ENCODE results near the gene PTK6.

Gene PTK6

GRCh38 chr20:63525971-63526370 lies 11.2 kb downstream of the PTK6 start:
- Histone ChIP-seq H3K36me3 (ENCODE audit: insufficient read depth, low read length) (peaks cover 27% of the 10 kb centered on the region), H3K27ac (ENCODE audit: low read depth, low read length, poor library complexity, severe bottlenecking) (no peak overlapping the region), H3K4me1 (ENCODE audit: insufficient read depth, low read length, severe bottlenecking) (peaks cover 5% of the 10 kb centered on the region), H3K9me3 (ENCODE audit: low read length) (0 out of 2 replicates have a peak, but pooled peaks cover 6% of the 10 kb centered on the region), H3K9me2 (ENCODE audit: low read depth, low read length) (no peaks in the 10 kb centered on the region), H4K20me1 (ENCODE audit: insufficient read depth, low read length) (no peaks in the 10 kb centered on the region), H3K9ac (ENCODE audit: low read length) (no peak overlapping the region), H3F3A (ENCODE audit: insufficient read depth, low read length) (no peaks in the 10 kb centered on the region), H3K79me2 (ENCODE audit: insufficient read depth, low read length) (no peaks in the 10 kb centered on the region), H3K27me3 (ENCODE audit: insufficient read depth, low read length) (no peaks in the 10 kb centered on the region), H3K4me2 (ENCODE audit: low read length) (no peak overlapping the region), H3K4me3 (ENCODE audit: low read depth, low read length, poor library complexity, severe bottlenecking) (no peak overlapping the region), H2AFZ (ENCODE audit: low read length) (no peak overlapping the region)
- TF ChIP-seq EZH2 (IDR thresholded peaks at IDR 0.05; ENCODE audit: borderline replicate concordance, low read length): no peak
- no peak for TF ChIP-seq CTCF (IDR thresholded peaks at IDR 0.05; ENCODE audit: low read length)

- Histone ChIP-seq H3K9ac (ENCODE audit: low read length) (no peak overlapping the region), H2AFZ (ENCODE audit: low read length) (no peak overlapping the region), H3K4me2 (ENCODE audit: low read length) (no peak overlapping the region), H4K20me1 (ENCODE audit: insufficient read depth, low read length) (no peaks in the 10 kb centered on the region), H3K9me3 (ENCODE audit: low read length) (0 out of 2 replicates have a peak, but pooled peaks cover 6% of the 10 kb centered on the region), H3K9me2 (ENCODE audit: low read depth, low read length) (no peaks in the 10 kb centered on the region), H3K27ac (ENCODE audit: low read depth, low read length, poor library complexity, severe bottlenecking) (no peak overlapping the region), H3K27me3 (ENCODE audit: insufficient read depth, low read length) (no peaks in the 10 kb centered on the region), H3F3A (ENCODE audit: insufficient read depth, low read length) (no peaks in the 10 kb centered on the region), H3K36me3 (ENCODE audit: insufficient read depth, low read length) (peaks cover 27% of the 10 kb centered on the region), H3K4me3 (ENCODE audit: low read depth, low read length, poor library complexity, severe bottlenecking) (no peak overlapping the region), H3K79me2 (ENCODE audit: insufficient read depth, low read length) (no peaks in the 10 kb centered on the region), H3K4me1 (ENCODE audit: insufficient read depth, low read length, severe bottlenecking) (peaks cover 7% of the 10 kb centered on the region)
- TF ChIP-seq EZH2 (IDR thresholded peaks at IDR 0.05; ENCODE audit: borderline replicate concordance, low read length) (no peak), CTCF (IDR thresholded peaks at IDR 0.05; ENCODE audit: low read length) (no peak)
Measured at GRCh38 chr20:63525185-63525584, 12.0 kb downstream of the PTK6 start.

- Histone ChIP-seq H3K9me3 (ENCODE audit: low read length) (0 out of 2 replicates have a peak, but pooled peaks cover 6% of the 10 kb centered on the region), H3K27me3 (ENCODE audit: insufficient read depth, low read length) (no peaks in the 10 kb centered on the region), H3K4me2 (ENCODE audit: low read length) (no peak overlapping the region), H3F3A (ENCODE audit: insufficient read depth, low read length) (no peaks in the 10 kb centered on the region), H3K9ac (ENCODE audit: low read length) (no peak overlapping the region), H4K20me1 (ENCODE audit: insufficient read depth, low read length) (no peaks in the 10 kb centered on the region), H2AFZ (ENCODE audit: low read length) (no peak overlapping the region), H3K9me2 (ENCODE audit: low read depth, low read length) (no peaks in the 10 kb centered on the region), H3K79me2 (ENCODE audit: insufficient read depth, low read length) (no peaks in the 10 kb centered on the region), H3K4me3 (ENCODE audit: low read depth, low read length, poor library complexity, severe bottlenecking) (no peak overlapping the region), H3K36me3 (ENCODE audit: insufficient read depth, low read length) (peaks cover 27% of the 10 kb centered on the region), H3K27ac (ENCODE audit: low read depth, low read length, poor library complexity, severe bottlenecking) (no peak overlapping the region), H3K4me1 (ENCODE audit: insufficient read depth, low read length, severe bottlenecking) (peaks cover 14% of the 10 kb centered on the region)
- TF ChIP-seq EZH2 (IDR thresholded peaks at IDR 0.05; ENCODE audit: borderline replicate concordance, low read length) (no peak), CTCF (IDR thresholded peaks at IDR 0.05; ENCODE audit: low read length) (no peak)
Measured at GRCh38 chr20:63522981-63523611, 14.1 kb downstream of the PTK6 start.
